GM06990 (cell line): ENCODE measurements around the gene FNDC3B.

Experiments used
- DNase-seq: peaks from one replicate; pipeline ENCODE4 v3.0.0-alpha.2; 2011; ENCODE audit not compliant: insufficient read length; ENCODE audit errors: extremely low read depth
- H3K27me3 ChIP-seq: replicated peaks from 2 replicates; pipeline ENCODE4 v1.6.0; 2011; ENCODE audit warnings: low read length; ENCODE audit not compliant: control insufficient read depth, insufficient read depth
- H3K36me3 ChIP-seq: 2 replicates; pipeline ENCODE4 v1.5.1; 2011; ENCODE audit warnings: low read length; ENCODE audit not compliant: control insufficient read depth, insufficient read depth
- H3K4me3 ChIP-seq: replicated peaks from 2 replicates; pipeline ENCODE4 v1.5.1; 2011; ENCODE audit warnings: low read depth, mild to moderate bottlenecking, control low read depth, low read length
- CTCF ChIP-seq: IDR thresholded peaks from 2 replicates; pipeline ENCODE4 v1.5.1; 2011; ENCODE audit warnings: low read length, control low read depth, mild to moderate bottlenecking, inconsistent platforms; ENCODE audit not compliant: insufficient read depth, poor library complexity, severe bottlenecking

Gene FNDC3B

GRCh38 chr3:172106989-172107388 is 67.6 kb downstream of the FNDC3B start:
- no peaks in the 10 kb centered on the region for H3K36me3 ChIP-seq
- TF ChIP-seq CTCF = no peak
- H3K4me3 ChIP-seq = peak overlapping the region; percentile 22
- H3K27me3 ChIP-seq = no peaks in the 10 kb centered on the region
- DNase-seq = peak; percentile 63

- Histone ChIP-seq H3K36me3 (no peaks in the 10 kb centered on the region), H3K4me3 (peak overlapping the region; percentile 22), H3K27me3 (no peaks in the 10 kb centered on the region)
- TF ChIP-seq CTCF = peak; percentile 12
- DNase-seq = peak; percentile 79
Measured at GRCh38 chr3:172107403-172107802, 68.0 kb downstream of the FNDC3B start.

- H3K27me3 ChIP-seq = no peaks in the 10 kb centered on the region
- peaks cover 2% of the 10 kb centered on the region for H3K36me3 ChIP-seq
- no peak for DNase-seq
- no peak for TF ChIP-seq CTCF
- H3K4me3 ChIP-seq = no peak overlapping the region
Measured at GRCh38 chr3:172110127-172110779, 70.9 kb downstream of the FNDC3B start.

GRCh38 chr3:172111163-172111562 is 71.8 kb downstream of the FNDC3B start:
- Histone ChIP-seq H3K27me3 (no peaks in the 10 kb centered on the region), H3K4me3 (no peak overlapping the region), H3K36me3 (peaks cover 2% of the 10 kb centered on the region)
- DNase-seq = no peak
- no peak for TF ChIP-seq CTCF

- no peak for DNase-seq
- H3K36me3 ChIP-seq = peaks cover 2% of the 10 kb centered on the region
Measured at GRCh38 chr3:172112078-172112733, 72.8 kb downstream of the FNDC3B start.

More at GRCh38 chr3:172112078-172112733, 72.8 kb downstream of the FNDC3B start:
- no peak for TF ChIP-seq CTCF
- Histone ChIP-seq H3K4me3 (no peak overlapping the region), H3K27me3 (no peaks in the 10 kb centered on the region)
